ENCODE results near the gene MYT1. TPM values are rescaled to one million over a fixed set of nuclear protein-coding genes. Genes with fewer than 3 reads are reported as not detected.
A peak's percentile ranks its signal among the peaks of the same experiment; 100 is the strongest.

The MYT1 gene
- total and polyA plus RNA-seq, 2 of the 13 experiments (the other 11 are each of a cell fraction or from before 2014, with no cell fraction given): 0.58 to 2.5 TPM

DNA sequence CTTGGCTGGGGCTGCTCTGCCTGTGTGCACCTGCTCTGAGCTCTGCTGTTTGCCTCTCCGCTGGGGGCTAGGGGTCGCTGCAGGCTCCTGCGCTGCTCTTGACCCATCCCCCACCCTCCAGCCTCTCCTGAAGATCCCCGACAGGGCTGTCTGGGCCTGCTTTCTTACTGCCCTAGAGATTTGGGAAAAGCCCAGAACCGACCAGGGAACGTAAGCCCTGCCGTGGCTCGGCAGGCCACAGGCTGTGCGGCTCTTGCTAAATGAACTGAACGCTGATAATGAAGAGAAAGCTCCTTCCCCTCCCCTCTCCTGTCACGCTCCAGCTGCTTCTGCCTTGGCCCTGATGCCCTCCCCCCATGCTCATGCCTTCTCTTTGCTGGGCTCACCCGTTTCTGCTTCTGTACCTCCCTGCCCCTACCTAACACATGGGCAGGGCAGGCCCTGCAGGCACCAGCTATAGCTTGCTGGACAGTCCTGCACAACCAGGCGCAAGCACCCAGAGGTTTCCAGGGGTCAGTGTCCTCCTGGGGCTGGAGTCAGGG is 59.3 kb downstream of the MYT1 start (continued):
- TF ChIP-seq RFXAP (CRISPR knock-in tag; IDR thresholded peaks at IDR 0.05; ENCODE audit: borderline replicate concordance) (no peak), TP53 (CRISPR knock-in tag; conservative IDR thresholded peaks at IDR 0.05) (no peak), ZNF264 (CRISPR knock-in tag; IDR thresholded peaks at IDR 0.05) (no peak), HDAC2 (CRISPR knock-in tag; IDR thresholded peaks at IDR 0.05) (peak; percentile 67; the same call in 1 of the 2 replicates), FOXA3 (CRISPR knock-in tag; IDR thresholded peaks at IDR 0.05) (peak; percentile 53; the same call in 1 of the 2 replicates), ZZZ3 (CRISPR knock-in tag; IDR thresholded peaks at IDR 0.05; ENCODE audit: borderline replicate concordance) (peak; percentile 74; the same call in 1 of the 2 replicates), ZNF446 (CRISPR knock-in tag; IDR thresholded peaks at IDR 0.05) (no peak), CHD2 (IDR thresholded peaks at IDR 0.05; ENCODE audit: low read depth, low read length) (peak; percentile 77), SIN3B (IDR thresholded peaks at IDR 0.05; ENCODE audit: low read length) (no peak), RCOR2 (CRISPR knock-in tag; IDR thresholded peaks at IDR 0.05) (peak; percentile 36; the same call in 1 of the 2 replicates), CBFB (CRISPR knock-in tag; IDR thresholded peaks at IDR 0.05) (no peak), SMARCE1 (IDR thresholded peaks at IDR 0.05; ENCODE audit: borderline replicate concordance) (no peak), FOXC1 (CRISPR knock-in tag; IDR thresholded peaks at IDR 0.05; ENCODE audit: borderline replicate concordance) (0 out of 2 replicates have a peak, but pooled peaks have one; percentile 61), DMAP1 (CRISPR knock-in tag; IDR thresholded peaks at IDR 0.05) (no peak), MTF1 (CRISPR knock-in tag; IDR thresholded peaks at IDR 0.05) (no peak), ETV5 (CRISPR knock-in tag; IDR thresholded peaks at IDR 0.05; ENCODE audit: borderline replicate concordance) (no peak; the same call in 1 of the 2 replicates), TBP (CRISPR knock-in tag; IDR thresholded peaks at IDR 0.05) (no peak), RFX3 (CRISPR knock-in tag; IDR thresholded peaks at IDR 0.05) (no peak), ZNF296 (CRISPR knock-in tag; conservative IDR thresholded peaks at IDR 0.05) (no peak), NRL (CRISPR knock-in tag; IDR thresholded peaks at IDR 0.05; ENCODE audit: borderline replicate concordance) (peak; percentile 14; the same call in 1 of the 2 replicates), PCBP1 (IDR thresholded peaks at IDR 0.05; ENCODE audit: borderline replicate concordance, low read depth, low read length) (peak; percentile 93; the same call in 1 of the 2 replicates), ZNF383 (CRISPR knock-in tag; IDR thresholded peaks at IDR 0.05; ENCODE audit: borderline replicate concordance) (no peak), MLLT10 (CRISPR knock-in tag; IDR thresholded peaks at IDR 0.05) (no peak), NR2F1 (CRISPR knock-in tag; IDR thresholded peaks at IDR 0.05) (peak; percentile 20 to 39; a peak in 2 of 4 replicates), SNRNP70 (IDR thresholded peaks at IDR 0.05; ENCODE audit: low read depth, low read length) (no peak)
- TF ChIP-seq, protein P1, sequence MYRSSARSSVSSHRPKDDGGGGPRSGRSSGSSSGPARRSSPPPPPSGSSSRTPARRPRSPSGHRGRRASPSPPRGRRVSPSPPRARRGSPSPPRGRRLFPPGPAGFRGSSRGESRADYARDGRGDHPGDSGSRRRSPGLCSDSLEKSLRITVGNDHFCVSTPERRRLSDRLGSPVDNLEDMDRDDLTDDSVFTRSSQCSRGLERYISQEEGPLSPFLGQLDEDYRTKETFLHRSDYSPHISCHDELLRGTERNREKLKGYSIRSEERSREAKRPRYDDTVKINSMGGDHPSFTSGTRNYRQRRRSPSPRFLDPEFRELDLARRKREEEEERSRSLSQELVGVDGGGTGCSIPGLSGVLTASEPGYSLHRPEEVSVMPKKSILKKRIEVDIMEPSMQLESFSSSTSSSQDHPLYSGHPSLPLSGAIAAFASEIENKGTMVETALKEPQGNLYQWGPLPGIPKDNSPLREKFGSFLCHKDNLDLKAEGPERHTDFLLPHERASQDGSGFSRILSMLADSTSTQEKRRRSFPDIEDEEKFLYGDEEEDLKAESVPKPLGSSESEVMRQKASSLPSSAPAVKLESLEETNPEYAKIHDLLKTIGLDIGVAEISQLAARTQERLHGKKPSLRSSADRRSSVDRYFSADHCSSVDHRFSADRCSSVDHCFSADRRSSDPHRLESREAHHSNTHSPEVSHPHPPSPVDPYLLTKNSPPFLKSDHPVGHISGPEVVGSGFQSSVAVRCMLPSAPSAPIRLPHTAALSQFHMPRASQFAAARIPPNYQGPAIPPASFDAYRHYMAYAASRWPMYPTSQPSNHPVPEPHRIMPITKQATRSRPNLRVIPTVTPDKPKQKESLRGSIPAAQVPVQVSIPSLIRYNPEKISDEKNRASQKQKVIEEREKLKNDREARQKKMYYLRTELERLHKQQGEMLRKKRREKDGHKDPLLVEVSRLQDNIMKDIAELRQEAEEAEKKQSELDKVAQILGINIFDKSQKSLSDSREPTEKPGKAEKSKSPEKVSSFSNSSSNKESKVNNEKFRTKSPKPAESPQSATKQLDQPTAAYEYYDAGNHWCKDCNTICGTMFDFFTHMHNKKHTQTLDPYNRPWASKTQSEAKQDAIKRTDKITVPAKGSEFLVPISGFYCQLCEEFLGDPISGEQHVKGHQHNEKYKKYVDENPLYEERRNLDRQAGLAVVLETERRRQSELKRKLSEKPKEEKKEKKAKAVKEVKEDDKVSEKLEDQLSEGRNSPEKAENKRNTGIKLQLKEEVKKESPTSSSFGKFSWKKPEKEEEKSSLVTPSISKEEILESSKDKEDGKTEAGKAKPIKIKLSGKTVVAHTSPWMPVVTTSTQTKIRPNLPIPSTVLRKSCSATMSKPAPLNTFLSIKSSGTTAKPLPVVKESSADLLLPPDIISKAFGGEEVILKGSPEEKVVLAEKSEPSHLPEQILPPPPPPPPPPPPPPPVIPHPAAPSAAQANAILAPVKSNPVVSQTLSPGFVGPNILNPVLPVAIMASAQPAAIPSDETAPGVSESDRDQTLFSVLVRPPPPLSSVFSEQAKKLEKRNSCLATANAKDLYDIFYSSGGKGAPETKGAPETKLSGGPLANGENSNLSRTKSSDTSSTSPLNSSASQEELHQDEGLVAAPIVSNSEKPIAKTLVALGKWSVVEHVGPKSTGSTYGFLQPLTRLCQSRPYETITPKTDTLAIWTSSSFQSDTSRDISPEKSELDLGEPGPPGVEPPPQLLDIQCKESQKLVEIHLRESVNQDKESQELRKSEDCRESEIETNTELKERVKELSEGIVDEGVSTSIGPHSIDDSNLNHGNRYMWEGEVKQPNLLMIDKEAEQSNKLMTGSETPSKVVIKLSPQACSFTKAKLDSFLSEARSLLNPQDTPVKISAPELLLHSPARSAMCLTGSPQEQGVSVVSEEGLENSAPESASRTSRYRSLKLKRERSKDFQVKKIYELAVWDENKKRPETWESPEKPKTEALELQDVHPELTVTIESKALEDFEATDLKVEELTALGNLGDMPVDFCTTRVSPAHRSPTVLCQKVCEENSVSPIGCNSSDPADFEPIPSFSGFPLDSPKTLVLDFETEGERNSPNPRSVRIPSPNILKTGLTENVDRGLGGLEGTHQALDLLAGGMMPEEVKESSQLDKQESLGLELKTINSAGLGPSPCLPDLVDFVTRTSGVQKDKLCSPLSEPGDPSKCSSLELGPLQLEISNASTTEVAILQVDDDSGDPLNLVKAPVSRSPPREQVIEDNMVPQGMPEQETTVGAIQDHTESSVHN (CRISPR knock-in tag; IDR thresholded peaks at IDR 0.05): peak; percentile 72; the same call in 1 of the 2 replicates

Measured in HepG2 (cell line).